ENCODE results near the gene LRRC8E. TPM values are rescaled to one million over a fixed set of nuclear protein-coding genes. Genes with fewer than 3 reads are reported as not detected.

LRRC8E gene
- total RNA-seq, 2 donors from 2014 or later = not detected

DNA sequence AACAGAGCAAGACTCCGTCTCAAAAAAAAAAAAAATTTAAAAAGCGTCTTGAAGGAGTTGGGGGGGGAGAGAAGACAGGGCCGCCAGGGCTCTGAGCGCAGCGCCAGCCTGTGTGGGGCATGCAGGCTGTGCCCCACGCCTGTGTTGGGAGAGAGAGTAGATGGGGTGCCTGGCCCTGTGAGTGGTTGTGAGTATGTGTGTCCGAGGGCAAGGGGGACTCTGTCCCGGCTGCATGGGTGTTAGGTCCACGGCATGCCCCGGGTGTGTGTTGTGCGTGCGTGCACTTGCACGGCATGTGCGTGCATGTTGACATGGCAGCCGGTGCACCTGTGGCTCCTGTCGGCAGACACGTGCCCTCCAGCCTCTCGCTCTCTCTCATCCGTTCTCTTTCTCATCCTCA is 18.8 kb downstream of the LRRC8E start:
- Mint-ChIP-seq H3K4me3 (no peak overlapping the region), H3K27me3 (ENCODE audit: low read depth) (no peaks in the 10 kb centered on the region), H3K9me3 (no peaks in the 10 kb centered on the region), H3K27ac (peak overlapping the region; percentile 42), H3K4me1 (ENCODE audit: low read depth) (peaks cover 41% of the 10 kb centered on the region), H3K36me3 (ENCODE audit: insufficient read depth in 2 of 2) (peaks cover 7 to 11% of the 10 kb centered on the region in 2 donors)
- DNase-seq (no peak), ATAC-seq (replicated peaks in 1 of 2) (no peak)

GRCh38 chr19:7907544-7907943 is 19.2 kb downstream of the LRRC8E start:
- Mint-ChIP-seq H3K4me1 (ENCODE audit: low read depth) (peaks cover 37% of the 10 kb centered on the region), H3K36me3 (ENCODE audit: insufficient read depth in 2 of 2) (peaks cover 7 to 11% of the 10 kb centered on the region in 2 donors), H3K9me3 (no peaks in the 10 kb centered on the region), H3K4me3 (no peak overlapping the region), H3K27me3 (ENCODE audit: low read depth) (no peaks in the 10 kb centered on the region), H3K27ac (no peak overlapping the region)
- DNase-seq (no peak), ATAC-seq (replicated peaks in 1 of 2) (no peak)

GRCh38 chr19:7908078-7908699 is 19.9 kb downstream of the LRRC8E start:
- Mint-ChIP-seq H3K36me3 (ENCODE audit: insufficient read depth in 2 of 2) (peaks cover 11 to 12% of the 10 kb centered on the region in 2 donors), H3K4me3 (no peak overlapping the region), H3K27me3 (ENCODE audit: low read depth) (no peaks in the 10 kb centered on the region), H3K27ac (no peak overlapping the region), H3K9me3 (no peaks in the 10 kb centered on the region), H3K4me1 (ENCODE audit: low read depth) (peaks cover 30% of the 10 kb centered on the region)
- DNase-seq = no peak
- no peak for ATAC-seq (replicated peaks in 1 of 2)

DNA sequence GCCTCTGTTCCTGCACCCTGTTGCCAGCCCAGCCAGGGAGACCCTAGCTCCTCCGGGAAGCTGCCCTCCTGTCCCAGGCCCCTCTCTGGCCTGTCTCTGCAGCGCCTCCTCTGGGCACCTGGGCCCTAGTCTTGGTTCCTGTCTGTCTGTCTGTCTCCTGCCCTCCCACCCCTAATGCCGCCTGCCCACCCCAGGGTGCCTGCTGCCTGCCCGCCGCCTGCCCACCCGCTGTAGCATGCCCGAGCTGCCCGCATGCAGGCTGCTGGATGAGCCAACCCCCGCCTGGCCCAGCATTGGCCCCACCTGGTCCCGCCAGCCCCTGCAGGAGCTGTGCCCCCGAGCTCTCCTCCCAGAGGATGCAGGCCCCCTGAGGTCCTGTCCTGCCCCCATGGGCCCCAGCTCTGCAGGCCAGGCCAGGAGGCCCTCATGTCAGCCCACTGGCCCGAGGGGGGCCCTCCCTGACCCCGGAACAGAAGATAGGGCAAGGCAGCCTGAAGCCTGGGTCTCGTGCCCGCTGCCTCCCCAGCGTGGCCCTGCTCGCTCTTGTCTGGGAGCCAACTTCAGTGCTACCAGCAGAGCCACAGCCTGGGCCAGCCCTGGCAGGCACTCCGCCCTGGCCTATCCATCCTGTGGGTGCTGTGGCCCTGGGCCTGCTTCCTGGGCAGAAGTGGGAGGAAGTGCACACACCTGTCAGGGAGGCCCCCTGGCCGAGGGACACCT is 20.6 kb downstream of the LRRC8E start:
- no peak for DNase-seq
- ATAC-seq (replicated peaks in 1 of 2) = no peak
- no peaks in the 10 kb centered on the region for H3K9me3 Mint-ChIP-seq
- H3K27ac Mint-ChIP-seq = no peak overlapping the region
- H3K4me3 Mint-ChIP-seq = no peak overlapping the region
- H3K27me3 Mint-ChIP-seq (ENCODE audit: low read depth) = no peaks in the 10 kb centered on the region
- H3K36me3 Mint-ChIP-seq (ENCODE audit: insufficient read depth in 2 of 2) = peaks cover 8 to 12% of the 10 kb centered on the region in 2 donors
- H3K4me1 Mint-ChIP-seq (ENCODE audit: low read depth) = peaks cover 29% of the 10 kb centered on the region

- ATAC-seq (replicated peaks in 1 of 2) = no peak
- H3K27me3 Mint-ChIP-seq (ENCODE audit: low read depth) = no peaks in the 10 kb centered on the region
- no peak overlapping the region for H3K27ac Mint-ChIP-seq
Measured at GRCh38 chr19:7909471-7910067, 21.3 kb downstream of the LRRC8E start.

DNA sequence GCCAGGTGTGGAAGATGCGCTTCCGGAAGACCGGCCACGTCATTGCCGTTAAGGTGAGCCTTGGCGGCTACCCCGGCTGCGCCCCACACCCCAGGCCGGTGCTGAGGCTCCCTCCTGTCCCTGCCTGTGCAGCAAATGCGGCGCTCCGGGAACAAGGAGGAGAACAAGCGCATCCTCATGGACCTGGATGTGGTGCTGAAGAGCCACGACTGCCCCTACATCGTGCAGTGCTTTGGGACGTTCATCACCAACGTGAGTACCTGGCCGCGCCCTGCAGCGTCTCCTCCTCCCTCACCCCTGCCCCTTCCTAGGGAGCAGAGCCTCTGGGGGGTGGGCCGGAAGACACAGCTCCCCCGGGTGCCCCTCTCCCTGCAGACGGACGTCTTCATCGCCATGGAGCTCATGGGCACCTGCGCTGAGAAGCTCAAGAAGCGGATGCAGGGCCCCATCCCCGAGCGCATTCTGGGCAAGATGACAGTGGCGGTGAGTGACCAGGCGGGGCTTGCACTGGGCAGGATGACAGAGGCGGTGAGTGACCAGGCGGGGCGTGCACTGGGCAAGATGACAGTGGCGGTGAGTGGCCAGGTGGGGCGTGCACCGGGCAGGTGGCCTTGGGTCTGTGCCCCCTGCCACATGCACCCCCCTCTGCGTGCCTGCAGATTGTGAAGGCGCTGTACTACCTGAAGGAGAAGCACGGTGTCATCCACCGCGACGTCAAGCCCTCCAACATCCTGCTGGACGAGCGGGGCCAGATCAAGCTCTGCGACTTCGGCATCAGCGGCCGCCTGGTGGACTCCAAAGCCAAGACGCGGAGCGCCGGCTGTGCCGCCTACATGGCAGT is 22.2 kb downstream of the LRRC8E start:
- Mint-ChIP-seq H3K27ac (no peak overlapping the region), H3K9me3 (no peaks in the 10 kb centered on the region), H3K4me3 (no peak overlapping the region), H3K4me1 (ENCODE audit: low read depth) (peaks cover 20% of the 10 kb centered on the region), H3K36me3 (ENCODE audit: insufficient read depth in 2 of 2) (peaks cover 2 to 12% of the 10 kb centered on the region in 2 donors), H3K27me3 (ENCODE audit: low read depth) (peaks cover 8% of the 10 kb centered on the region)
- ATAC-seq (replicated peaks in 1 of 2) = no peak
- DNase-seq = no peak

More at GRCh38 chr19:7909471-7910067, 21.3 kb downstream of the LRRC8E start:
- peaks cover 7 to 12% of the 10 kb centered on the region in 2 donors for H3K36me3 Mint-ChIP-seq (ENCODE audit: insufficient read depth in 2 of 2)
- no peaks in the 10 kb centered on the region for H3K9me3 Mint-ChIP-seq
- H3K4me1 Mint-ChIP-seq (ENCODE audit: low read depth) = peaks cover 25% of the 10 kb centered on the region
- DNase-seq = no peak
- no peak overlapping the region for H3K4me3 Mint-ChIP-seq

DNA sequence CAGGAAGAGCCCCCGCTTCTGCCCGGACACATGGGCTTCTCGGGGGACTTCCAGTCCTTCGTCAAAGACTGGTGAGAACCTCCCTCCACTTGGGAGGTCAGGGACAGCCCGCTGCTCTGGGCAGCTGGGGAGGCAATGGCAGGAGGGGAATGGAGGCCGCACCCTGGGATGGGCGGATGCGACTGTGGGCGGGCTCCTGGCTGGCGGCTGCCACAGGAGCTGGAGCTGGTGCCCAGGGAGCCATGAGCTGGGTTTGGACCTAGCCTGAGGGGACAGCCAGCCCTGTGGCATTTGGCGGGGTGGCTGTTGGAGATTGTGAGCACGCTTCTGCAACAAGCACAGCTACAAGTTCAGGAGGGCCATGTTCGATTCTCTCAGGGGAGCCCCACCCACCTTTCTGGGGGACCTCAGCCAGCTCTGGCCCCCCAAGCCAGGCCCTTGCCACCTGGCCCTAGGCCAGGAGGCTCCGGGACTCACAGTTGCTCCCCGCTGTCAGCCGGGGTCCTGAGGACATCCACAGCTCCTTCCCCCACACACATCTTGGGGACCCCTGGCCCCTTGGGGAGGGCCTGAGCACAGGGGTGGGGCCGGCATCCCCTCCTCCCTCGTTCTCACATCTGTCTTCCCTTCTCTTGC is 23.3 kb downstream of the LRRC8E start:
- peaks cover 12% of the 10 kb centered on the region for H3K27me3 Mint-ChIP-seq (ENCODE audit: low read depth)
- peaks cover 16% of the 10 kb centered on the region for H3K4me1 Mint-ChIP-seq (ENCODE audit: low read depth)
- DNase-seq (no peak), ATAC-seq (replicated peaks in 1 of 2) (no peak)
- H3K9me3 Mint-ChIP-seq = no peaks in the 10 kb centered on the region
- peaks cover 0 to 12% of the 10 kb centered on the region in 2 donors for H3K36me3 Mint-ChIP-seq (ENCODE audit: insufficient read depth in 2 of 2)
- H3K27ac Mint-ChIP-seq = no peak overlapping the region
- H3K4me3 Mint-ChIP-seq = no peak overlapping the region

DNA sequence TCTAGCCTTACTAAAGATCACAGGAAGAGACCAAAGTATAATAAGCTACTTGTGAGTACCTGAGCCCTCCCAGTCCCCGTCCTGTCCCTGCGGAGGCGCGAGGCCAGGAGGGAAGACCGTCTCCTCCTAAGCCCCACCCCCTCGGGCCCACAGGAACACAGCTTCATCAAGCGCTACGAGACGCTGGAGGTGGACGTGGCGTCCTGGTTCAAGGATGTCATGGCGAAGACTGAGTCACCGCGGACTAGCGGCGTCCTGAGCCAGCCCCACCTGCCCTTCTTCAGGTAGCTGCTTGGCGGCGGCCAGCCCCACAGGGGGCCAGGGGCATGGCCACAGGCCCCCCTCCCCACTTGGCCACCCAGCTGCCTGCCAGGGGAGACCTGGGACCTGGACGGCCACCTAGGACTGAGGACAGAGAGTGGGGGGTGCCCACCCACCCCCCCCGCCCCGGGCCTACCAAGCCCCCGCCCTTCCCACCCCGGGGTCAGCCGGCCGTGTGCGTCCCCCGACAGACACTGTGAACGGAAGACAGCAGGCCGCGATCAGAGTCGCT is 23.9 kb downstream of the LRRC8E start:
- Mint-ChIP-seq H3K4me1 (ENCODE audit: low read depth) (peaks cover 10% of the 10 kb centered on the region), H3K9me3 (no peaks in the 10 kb centered on the region), H3K27me3 (ENCODE audit: low read depth) (peaks cover 12% of the 10 kb centered on the region), H3K36me3 (ENCODE audit: insufficient read depth in 2 of 2) (peaks cover 0 to 12% of the 10 kb centered on the region in 2 donors), H3K27ac (no peak overlapping the region), H3K4me3 (no peak overlapping the region)
- DNase-seq (no peak), ATAC-seq (replicated peaks in 1 of 2) (no peak)

DNA sequence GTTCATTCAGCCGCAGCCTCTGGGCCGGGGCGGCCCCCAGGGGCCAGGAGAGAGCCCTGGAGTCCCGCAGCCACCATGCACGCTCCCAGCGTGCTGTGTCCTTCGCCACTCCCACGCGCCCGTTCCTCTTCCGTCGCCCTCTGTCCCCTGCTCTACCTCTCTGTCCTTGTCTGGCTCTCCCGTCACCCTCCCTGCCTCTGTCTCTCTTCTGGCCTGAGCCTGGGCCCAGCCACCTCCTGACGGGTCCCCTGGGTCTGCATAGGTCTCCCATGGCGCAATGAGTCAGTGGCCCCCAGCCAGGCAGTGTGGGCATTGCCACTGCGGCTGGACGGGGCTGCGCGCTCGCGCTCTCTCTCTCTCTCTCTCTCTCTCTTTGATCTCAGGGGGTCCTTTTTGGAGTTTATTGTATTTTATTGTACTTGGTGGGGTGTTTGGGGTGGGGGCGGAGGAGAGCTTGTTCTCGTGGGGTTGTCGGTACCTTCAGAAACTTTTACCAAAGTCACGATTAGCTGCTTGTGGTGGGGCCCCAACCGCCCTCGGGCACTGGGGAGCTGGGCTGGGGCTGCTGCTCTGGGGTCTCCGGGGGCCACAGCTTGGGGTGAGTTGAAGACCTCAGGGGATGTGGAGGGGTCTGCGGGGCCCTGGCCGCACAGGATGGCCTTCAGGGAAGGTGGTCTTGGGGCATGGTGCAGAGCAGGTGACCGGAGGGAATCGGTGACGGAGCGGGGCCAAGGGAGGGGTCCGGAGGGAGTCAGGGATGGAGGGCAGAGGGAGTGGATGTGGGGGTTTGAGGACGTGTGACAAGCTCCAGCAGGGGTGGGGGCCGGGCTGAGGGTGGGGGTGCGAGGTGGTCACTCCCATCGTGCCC is 24.6 kb downstream of the LRRC8E start:
- DNase-seq (no peak), ATAC-seq (replicated peaks in 1 of 2) (no peak)
- H3K27me3 Mint-ChIP-seq (ENCODE audit: low read depth) = peaks cover 15% of the 10 kb centered on the region
- H3K27ac Mint-ChIP-seq = no peak overlapping the region
- H3K9me3 Mint-ChIP-seq = no peaks in the 10 kb centered on the region
- H3K4me3 Mint-ChIP-seq = no peak overlapping the region
- peaks cover 11% of the 10 kb centered on the region for H3K4me1 Mint-ChIP-seq (ENCODE audit: low read depth)
- peaks cover 0 to 12% of the 10 kb centered on the region in 2 donors for H3K36me3 Mint-ChIP-seq (ENCODE audit: insufficient read depth in 2 of 2)

- Mint-ChIP-seq H3K4me3 (no peak overlapping the region), H3K27ac (no peak overlapping the region), H3K4me1 (ENCODE audit: low read depth) (peaks cover 17% of the 10 kb centered on the region), H3K27me3 (ENCODE audit: low read depth) (peaks cover 21% of the 10 kb centered on the region), H3K36me3 (ENCODE audit: insufficient read depth in 2 of 2) (peaks cover 0 to 12% of the 10 kb centered on the region in 2 donors), H3K9me3 (no peaks in the 10 kb centered on the region)
- no peak for DNase-seq
- ATAC-seq (replicated peaks in 1 of 2) = no peak
Measured at GRCh38 chr19:7913652-7914051, 25.3 kb downstream of the LRRC8E start.

DNA sequence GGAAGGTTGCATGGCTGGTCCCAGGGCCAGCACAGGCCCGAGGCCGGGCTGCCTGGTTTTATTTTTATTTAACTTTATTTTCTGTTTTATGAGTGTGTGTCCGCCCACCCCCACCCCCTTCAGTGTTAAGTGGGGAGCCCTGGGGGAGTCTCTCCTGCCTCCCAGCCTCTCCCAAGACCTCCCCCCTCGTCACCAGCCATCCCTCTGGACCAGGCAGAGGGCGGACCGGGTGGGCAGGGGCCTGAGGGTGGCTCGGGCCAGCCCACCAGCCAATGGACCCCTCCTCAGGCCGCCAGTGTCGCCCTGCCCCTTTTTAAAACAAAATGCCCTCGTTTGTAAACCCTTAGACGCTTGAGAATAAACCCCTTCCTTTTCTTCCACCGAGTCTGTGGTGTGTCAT is 25.8 kb downstream of the LRRC8E start:
- Mint-ChIP-seq H3K36me3 (ENCODE audit: insufficient read depth in 2 of 2) (peaks cover 0 to 12% of the 10 kb centered on the region in 2 donors), H3K4me1 (ENCODE audit: low read depth) (peaks cover 17% of the 10 kb centered on the region), H3K4me3 (no peak overlapping the region), H3K9me3 (no peaks in the 10 kb centered on the region), H3K27ac (no peak overlapping the region), H3K27me3 (ENCODE audit: low read depth) (peaks cover 21% of the 10 kb centered on the region)
- ATAC-seq (replicated peaks in 1 of 2) = no peak
- DNase-seq = no peak

All from activated T-cell treated with anti-CD3 and anti-CD28 coated beads, Interleukin-2, amount 50 U/mL, for 72 hours (primary cell).